Measurements from ENCODE around the gene CERS6.
"Not testable (repeated sequence)": the region's sequence is repeated elsewhere in the genome, so short reads cannot be mapped to it uniquely, and the experiment has no call there.

The CERS6 gene

DNA sequence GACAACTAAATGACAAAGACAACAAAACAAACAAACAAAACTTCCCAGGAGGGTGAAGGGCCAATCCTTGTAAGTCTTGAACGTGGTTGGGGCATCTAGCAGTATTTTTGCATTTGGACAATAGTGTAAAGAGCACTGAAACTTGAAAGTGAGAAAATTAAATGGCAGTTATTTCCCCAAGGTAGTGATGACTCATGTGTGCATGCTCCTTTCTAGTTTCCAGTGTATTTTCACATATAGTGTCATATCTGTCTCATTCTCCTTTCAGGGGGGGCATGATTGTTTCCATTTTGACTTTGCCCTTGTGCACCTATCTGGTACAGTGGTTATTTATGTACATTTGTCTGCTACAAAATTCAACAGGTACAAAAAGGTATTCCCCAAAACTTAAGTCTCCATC is 39.5 kb downstream of the CERS6 start:
- Histone ChIP-seq H3K9ac (ENCODE audit: insufficient read length) (no peak overlapping the region), H3K27ac (no peak overlapping the region), H3K36me3 (ENCODE audit: insufficient read depth, low read length) (no peaks in the 10 kb centered on the region), H3K9me3 (ENCODE audit: low read depth, low read length) (no peaks in the 10 kb centered on the region; the same call in 1 of the 2 replicates), H3K4me3 (no peak overlapping the region)
- TF ChIP-seq EZH2 (IDR thresholded peaks at IDR 0.05) (no peak), POLR2AphosphoS5 (IDR thresholded peaks at IDR 0.05; ENCODE audit: borderline replicate concordance, low read depth, low read length) (no peak), FOXP2 (optimal IDR thresholded peaks at IDR 0.05; ENCODE audit: control extremely low read depth, extremely low read length, insufficient read depth) (no peak)
- DNase-seq (ENCODE audit: low read depth, low spot score): no peak

DNA sequence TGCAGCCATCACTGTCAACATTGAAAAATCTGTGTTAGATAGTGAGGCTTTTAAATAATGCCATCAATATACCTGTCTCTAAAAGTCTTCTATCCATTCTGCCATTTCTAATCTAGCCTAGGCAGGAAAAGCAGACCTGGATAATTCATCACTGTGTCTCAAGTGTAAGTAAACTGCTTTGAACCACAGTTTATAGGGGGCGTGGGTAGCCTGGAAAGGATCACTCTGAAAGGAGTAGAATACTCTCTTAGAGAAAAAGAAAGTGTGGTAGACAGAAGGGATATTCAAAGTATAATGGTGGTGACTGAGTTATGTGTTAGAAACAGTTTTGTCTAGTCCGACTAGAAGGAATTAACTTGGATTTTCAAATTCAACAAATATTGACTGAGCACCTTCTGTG is 40.8 kb downstream of the CERS6 start:
- no peak for DNase-seq (ENCODE audit: low read depth, low spot score)
- TF ChIP-seq EZH2 (IDR thresholded peaks at IDR 0.05) (no peak), POLR2AphosphoS5 (IDR thresholded peaks at IDR 0.05; ENCODE audit: borderline replicate concordance, low read depth, low read length) (no peak), FOXP2 (optimal IDR thresholded peaks at IDR 0.05; ENCODE audit: control extremely low read depth, extremely low read length, insufficient read depth) (no peak)
- Histone ChIP-seq H3K4me3 (no peak overlapping the region), H3K36me3 (ENCODE audit: insufficient read depth, low read length) (no peaks in the 10 kb centered on the region), H3K9me3 (ENCODE audit: low read depth, low read length) (no peaks in the 10 kb centered on the region; the same call in 1 of the 2 replicates), H3K27ac (no peak overlapping the region), H3K9ac (ENCODE audit: insufficient read length) (no peak overlapping the region)

DNA sequence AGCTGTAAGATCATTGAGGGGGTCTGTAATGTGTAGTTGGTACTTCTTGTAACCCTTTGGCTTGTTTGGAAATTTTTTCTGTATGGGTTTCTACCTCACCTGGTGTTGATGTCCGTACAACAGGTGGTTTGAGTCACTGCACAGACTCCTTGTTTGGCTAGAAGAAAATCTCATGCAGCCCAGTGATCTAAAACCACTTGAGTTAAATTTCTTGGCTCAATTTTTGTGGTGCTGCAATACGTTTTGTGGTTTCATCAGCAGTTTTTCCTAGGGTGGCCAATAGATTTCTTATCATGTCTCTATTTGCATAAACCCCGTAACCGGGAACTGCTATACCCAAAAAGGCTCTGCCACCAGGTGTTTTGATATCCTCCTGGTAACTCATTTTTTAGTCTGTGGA is 43.4 kb downstream of the CERS6 start:
- DNase-seq (ENCODE audit: low read depth, low spot score): no peak
- Histone ChIP-seq H3K27ac (no peak overlapping the region), H3K9me3 (ENCODE audit: low read depth, low read length) (no peaks in the 10 kb centered on the region; the same call in 1 of the 2 replicates), H3K4me3 (no peak overlapping the region), H3K36me3 (ENCODE audit: insufficient read depth, low read length) (no peaks in the 10 kb centered on the region), H3K9ac (ENCODE audit: insufficient read length) (no peak overlapping the region)
- TF ChIP-seq EZH2 (IDR thresholded peaks at IDR 0.05) (no peak), POLR2AphosphoS5 (IDR thresholded peaks at IDR 0.05; ENCODE audit: borderline replicate concordance, low read depth, low read length) (no peak), FOXP2 (optimal IDR thresholded peaks at IDR 0.05; ENCODE audit: control extremely low read depth, extremely low read length, insufficient read depth) (no peak)

GRCh38 chr2:168500516-168500915 is 44.4 kb downstream of the CERS6 start:
- Histone ChIP-seq H3K27ac (no peak overlapping the region), H3K36me3 (ENCODE audit: insufficient read depth, low read length) (no peaks in the 10 kb centered on the region), H3K9ac (ENCODE audit: insufficient read length) (no peak overlapping the region), H3K9me3 (ENCODE audit: low read depth, low read length) (no peaks in the 10 kb centered on the region; the same call in 1 of the 2 replicates), H3K4me3 (no peak overlapping the region)
- no peak for TF ChIP-seq EZH2 (IDR thresholded peaks at IDR 0.05)
- no peak for TF ChIP-seq POLR2AphosphoS5 (IDR thresholded peaks at IDR 0.05; ENCODE audit: borderline replicate concordance, low read depth, low read length)
- TF ChIP-seq FOXP2 (optimal IDR thresholded peaks at IDR 0.05; ENCODE audit: control extremely low read depth, extremely low read length, insufficient read depth): no peak
- no peak for DNase-seq (ENCODE audit: low read depth, low spot score)

GRCh38 chr2:168501466-168502065 is 45.5 kb downstream of the CERS6 start:
- DNase-seq (ENCODE audit: low read depth, low spot score): no peak
- no peak overlapping the region for H3K4me3 ChIP-seq
- H3K27ac ChIP-seq: no peak overlapping the region
- no peak overlapping the region for H3K9ac ChIP-seq (ENCODE audit: insufficient read length)
- H3K36me3 ChIP-seq (ENCODE audit: insufficient read depth, low read length): no peaks in the 10 kb centered on the region
- TF ChIP-seq POLR2AphosphoS5 (IDR thresholded peaks at IDR 0.05; ENCODE audit: borderline replicate concordance, low read depth, low read length): no peak
- TF ChIP-seq EZH2 (IDR thresholded peaks at IDR 0.05): no peak
- TF ChIP-seq FOXP2 (optimal IDR thresholded peaks at IDR 0.05; ENCODE audit: control extremely low read depth, extremely low read length, insufficient read depth): no peak
- H3K9me3 ChIP-seq (ENCODE audit: low read depth, low read length): no peaks in the 10 kb centered on the region; the same call in 1 of the 2 replicates

DNA sequence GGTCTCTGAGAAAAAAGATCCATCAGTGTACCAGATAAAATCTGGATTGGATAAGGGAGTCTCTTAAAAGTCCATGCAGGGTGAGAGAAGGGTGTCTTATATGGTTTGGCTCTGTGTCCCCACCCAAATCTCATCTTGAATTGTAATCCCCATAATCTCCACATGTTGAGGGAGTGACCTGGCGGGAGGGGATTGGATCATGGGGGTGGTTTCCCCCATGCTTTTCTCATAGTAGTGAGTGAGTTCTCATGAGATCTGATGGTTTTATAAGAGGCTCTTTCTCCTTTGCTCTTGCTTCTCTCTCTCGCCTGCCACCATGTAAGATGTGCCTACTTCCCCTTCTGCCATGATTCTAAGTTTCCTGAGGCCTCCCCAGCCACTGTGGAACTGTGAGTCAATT is 46.8 kb downstream of the CERS6 start:
- H3K36me3 ChIP-seq (ENCODE audit: insufficient read depth, low read length); H3K27ac ChIP-seq; H3K4me3 ChIP-seq: not testable (repeated sequence)

GRCh38 chr2:168503901-168504300 is 47.8 kb downstream of the CERS6 start:
- H3K9me3 ChIP-seq (ENCODE audit: low read depth, low read length): no peaks in the 10 kb centered on the region; the same call in 1 of the 2 replicates
- TF ChIP-seq FOXP2 (optimal IDR thresholded peaks at IDR 0.05; ENCODE audit: control extremely low read depth, extremely low read length, insufficient read depth): no peak
- TF ChIP-seq POLR2AphosphoS5 (IDR thresholded peaks at IDR 0.05; ENCODE audit: borderline replicate concordance, low read depth, low read length): no peak
- no peak for TF ChIP-seq EZH2 (IDR thresholded peaks at IDR 0.05)
- H3K27ac ChIP-seq: no peak overlapping the region
- no peak overlapping the region for H3K4me3 ChIP-seq
- H3K36me3 ChIP-seq (ENCODE audit: insufficient read depth, low read length): no peaks in the 10 kb centered on the region
- no peak overlapping the region for H3K9ac ChIP-seq (ENCODE audit: insufficient read length)
- DNase-seq (ENCODE audit: low read depth, low spot score): no peak

More for the DNA sequence above, 46.8 kb downstream of the CERS6 start:
- DNase-seq (ENCODE audit: low read depth, low spot score); H3K9me3 ChIP-seq (ENCODE audit: low read depth, low read length); H3K9ac ChIP-seq (ENCODE audit: insufficient read length): not testable (repeated sequence)

GRCh38 chr2:168504323-168504722 is 48.3 kb downstream of the CERS6 start:
- no peak overlapping the region for H3K27ac ChIP-seq
- TF ChIP-seq EZH2 (IDR thresholded peaks at IDR 0.05) (no peak), POLR2AphosphoS5 (IDR thresholded peaks at IDR 0.05; ENCODE audit: borderline replicate concordance, low read depth, low read length) (no peak), FOXP2 (optimal IDR thresholded peaks at IDR 0.05; ENCODE audit: control extremely low read depth, extremely low read length, insufficient read depth) (no peak)
- H3K36me3 ChIP-seq (ENCODE audit: insufficient read depth, low read length): no peaks in the 10 kb centered on the region
- H3K9ac ChIP-seq (ENCODE audit: insufficient read length): no peak overlapping the region
- no peaks in the 10 kb centered on the region; the same call in 1 of the 2 replicates for H3K9me3 ChIP-seq (ENCODE audit: low read depth, low read length)
- H3K4me3 ChIP-seq: no peak overlapping the region
- no peak for DNase-seq (ENCODE audit: low read depth, low spot score)

Data from SK-N-MC (cell line).